ENCODE data around the gene FDX2.
"Not testable (repeated sequence)": the region's sequence is repeated elsewhere in the genome, so short reads cannot be mapped to it uniquely, and the experiment has no call there.

FDX2 gene

GRCh38 chr19:10315335-10316214, at the start of gene FDX2:
Gene FDX2, minus strand, starts transcription at chr19:10316015. Its CDS starts 19 bp downstream, at chr19:10315996.
- FAIRE-seq, result peak; percentile 93
- peak; percentile 89 for DNase-seq (ENCODE audit: insufficient read length, low spot score)

GRCh38 chr19:10365518-10365917, 49.7 kb upstream of the FDX2 start:
- DNase-seq (ENCODE audit: insufficient read length, low spot score) (no peak), FAIRE-seq (no peak)

- no peak for DNase-seq (ENCODE audit: insufficient read length, low spot score)
- no peak for FAIRE-seq
These were observed 48.8 kb upstream of the FDX2 start for GRCh38 chr19:10364644-10365043.

DNA sequence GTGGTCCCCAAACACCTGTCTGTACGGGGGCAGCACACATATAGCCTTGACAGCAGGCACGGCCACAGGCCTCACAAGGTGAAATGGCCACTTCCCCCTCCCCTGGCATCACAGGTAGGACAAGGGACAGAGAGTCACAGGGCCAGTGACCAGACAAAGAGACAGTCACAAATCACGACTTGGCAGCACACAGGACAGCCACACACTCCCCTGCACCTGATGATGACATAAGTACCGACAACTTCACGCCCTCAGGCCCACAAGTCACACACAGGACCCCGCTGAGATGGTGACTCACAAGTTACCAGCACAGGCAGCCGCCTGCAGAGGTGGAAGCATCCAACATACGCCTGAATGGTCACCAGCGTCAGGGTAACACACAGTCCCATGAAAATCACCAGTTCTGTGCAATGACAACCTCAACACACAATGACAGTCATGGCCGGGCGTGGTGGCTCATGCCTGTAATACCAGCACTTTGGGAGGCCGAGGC, 48.0 kb upstream of the FDX2 start:
- DNase-seq (ENCODE audit: insufficient read length, low spot score), result no peak
- peak; percentile 16 for FAIRE-seq

- no peak for DNase-seq (ENCODE audit: insufficient read length, low spot score)
- FAIRE-seq, result no peak
These were observed 46.4 kb upstream of the FDX2 start for GRCh38 chr19:10362259-10362658.

DNA sequence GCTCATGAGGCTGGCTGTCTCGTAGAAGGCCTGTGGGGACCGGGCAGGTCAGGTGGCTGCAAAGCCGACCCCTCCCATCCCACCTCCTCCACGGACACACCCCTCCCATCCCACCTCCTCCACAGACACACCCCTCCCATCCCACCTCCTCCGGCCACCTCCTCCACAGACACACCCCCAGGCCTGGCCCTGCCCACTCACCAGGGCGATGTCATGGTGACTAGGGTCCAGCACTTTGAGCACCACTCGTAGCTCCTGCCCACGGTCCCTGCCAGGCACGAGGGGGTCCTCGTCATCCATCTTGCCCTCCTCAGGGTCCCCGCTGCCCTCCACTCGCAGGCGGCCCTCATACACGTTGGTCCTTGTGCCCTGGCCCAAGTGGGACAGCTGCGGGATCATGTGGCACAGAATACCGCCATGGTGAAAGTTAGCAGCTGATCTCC, 45.8 kb upstream of the FDX2 start:
- FAIRE-seq, result no peak
- DNase-seq (ENCODE audit: insufficient read length, low spot score), result no peak

GRCh38 chr19:10356431-10356830, 40.6 kb upstream of the FDX2 start:
- DNase-seq (ENCODE audit: insufficient read length, low spot score), result no peak
- no peak for FAIRE-seq

- no peak for DNase-seq (ENCODE audit: insufficient read length, low spot score)
These were observed 38.1 kb upstream of the FDX2 start for GRCh38 chr19:10353793-10354391.

GRCh38 chr19:10352764-10353671, 37.2 kb upstream of the FDX2 start:
- FAIRE-seq (peak; percentile 54), DNase-seq (ENCODE audit: insufficient read length, low spot score) (no peak)

More at GRCh38 chr19:10353793-10354391, 38.1 kb upstream of the FDX2 start:
- no peak for FAIRE-seq

GRCh38 chr19:10346509-10346908, 30.7 kb upstream of the FDX2 start:
- FAIRE-seq, result no peak
- DNase-seq (ENCODE audit: insufficient read length, low spot score), result no peak

GRCh38 chr19:10344780-10345179, 29.0 kb upstream of the FDX2 start:
- FAIRE-seq (no peak), DNase-seq (ENCODE audit: insufficient read length, low spot score) (no peak)

GRCh38 chr19:10343495-10343894, 27.7 kb upstream of the FDX2 start:
- FAIRE-seq (no peak), DNase-seq (ENCODE audit: insufficient read length, low spot score) (no peak)

- no peak for DNase-seq (ENCODE audit: insufficient read length, low spot score)
- FAIRE-seq, result no peak
These were observed 24.2 kb upstream of the FDX2 start for GRCh38 chr19:10339977-10340376.

DNA sequence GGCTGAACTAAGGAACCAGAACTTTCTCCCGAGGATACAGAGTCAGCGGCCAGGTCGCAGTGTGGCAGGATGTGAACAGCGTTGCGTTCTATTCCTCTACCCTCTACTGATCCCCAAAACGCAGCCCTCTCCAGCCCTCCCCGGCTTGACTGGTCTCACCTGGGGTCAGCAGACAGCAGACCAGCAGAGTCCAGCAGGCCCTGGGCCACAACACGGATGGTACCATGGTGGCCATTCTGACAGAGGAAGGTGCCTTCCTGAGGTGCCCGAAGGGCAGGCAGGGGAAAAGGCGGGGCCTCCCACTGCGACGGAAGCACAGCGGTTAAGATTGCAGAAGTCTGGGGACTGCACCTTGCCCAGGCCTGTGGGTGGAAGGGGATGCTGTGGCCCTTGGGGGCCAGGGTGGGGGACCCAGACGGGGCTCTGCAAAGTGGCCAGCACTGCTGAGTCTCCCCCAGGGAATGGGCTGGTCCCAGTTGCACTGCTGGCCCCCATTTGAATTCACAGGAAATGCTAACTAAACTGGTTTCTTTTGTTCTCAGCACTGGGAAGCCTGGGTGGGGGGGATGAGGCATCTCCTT, 23.7 kb upstream of the FDX2 start, which contains the start of gene ICAM3:
TSS of gene ICAM3 (minus strand) at position 245 of the 581 bp plus-strand sequence. CDS start at position 235, 10 bp downstream.
- DNase-seq (ENCODE audit: insufficient read length, low spot score) (no peak), FAIRE-seq (no peak)

GRCh38 chr19:10338940-10339339, 23.1 kb upstream of the FDX2 start:
- FAIRE-seq (no peak), DNase-seq (ENCODE audit: insufficient read length, low spot score) (no peak)

DNA sequence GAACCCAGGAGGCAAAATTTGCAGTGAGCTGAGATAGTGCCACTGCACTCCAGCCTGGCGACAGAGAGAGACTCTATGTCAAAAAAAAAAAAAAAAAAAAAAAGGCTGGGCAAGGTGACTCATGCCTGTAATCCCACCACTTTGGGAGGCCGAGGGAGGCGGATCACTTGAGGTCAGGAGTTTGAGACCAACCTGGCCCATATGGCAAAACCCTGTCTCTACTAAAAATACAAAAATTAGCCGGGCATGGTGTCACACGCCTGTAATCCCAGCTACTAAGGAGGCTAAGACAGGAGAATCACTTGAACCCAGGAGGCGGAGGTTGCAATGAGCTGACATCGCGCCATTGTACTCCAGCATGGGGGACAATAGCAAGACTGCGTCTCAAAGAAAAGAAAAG, 20.9 kb upstream of the FDX2 start:
- FAIRE-seq; DNase-seq (ENCODE audit: insufficient read length, low spot score): not testable (repeated sequence)

DNA sequence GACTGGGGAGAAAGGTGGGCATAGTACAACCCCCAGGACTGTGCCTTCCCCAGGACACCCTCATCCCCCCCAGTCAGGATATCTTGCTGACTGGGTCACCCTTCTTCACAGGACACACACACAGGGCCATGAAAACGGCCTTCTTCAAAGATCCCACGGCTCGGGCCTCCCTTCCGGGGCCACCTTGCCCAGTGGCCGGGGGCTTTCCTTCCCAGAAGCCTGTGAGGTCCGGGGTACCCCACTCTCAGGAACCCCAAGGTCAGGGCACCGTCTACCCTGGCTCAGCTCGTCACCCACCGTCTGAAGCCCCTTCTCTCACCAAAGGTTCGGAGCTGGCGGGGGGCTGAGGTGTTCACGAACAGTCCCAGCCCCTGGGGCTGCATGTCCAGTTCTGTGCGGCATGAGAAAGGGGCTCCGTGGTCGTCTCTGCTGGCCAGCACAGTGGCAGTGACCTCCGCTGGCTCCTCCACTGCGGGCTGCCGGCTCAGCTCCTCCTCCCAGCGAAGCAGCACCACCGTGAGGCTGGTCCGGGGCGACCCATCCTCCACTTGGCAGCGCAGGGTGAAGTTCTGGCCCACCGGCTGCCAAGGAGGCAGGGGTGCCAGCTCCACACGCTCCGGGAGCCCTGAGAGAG, 19.7 kb upstream of the FDX2 start:
- DNase-seq (ENCODE audit: insufficient read length, low spot score) (no peak), FAIRE-seq (no peak)

DNA sequence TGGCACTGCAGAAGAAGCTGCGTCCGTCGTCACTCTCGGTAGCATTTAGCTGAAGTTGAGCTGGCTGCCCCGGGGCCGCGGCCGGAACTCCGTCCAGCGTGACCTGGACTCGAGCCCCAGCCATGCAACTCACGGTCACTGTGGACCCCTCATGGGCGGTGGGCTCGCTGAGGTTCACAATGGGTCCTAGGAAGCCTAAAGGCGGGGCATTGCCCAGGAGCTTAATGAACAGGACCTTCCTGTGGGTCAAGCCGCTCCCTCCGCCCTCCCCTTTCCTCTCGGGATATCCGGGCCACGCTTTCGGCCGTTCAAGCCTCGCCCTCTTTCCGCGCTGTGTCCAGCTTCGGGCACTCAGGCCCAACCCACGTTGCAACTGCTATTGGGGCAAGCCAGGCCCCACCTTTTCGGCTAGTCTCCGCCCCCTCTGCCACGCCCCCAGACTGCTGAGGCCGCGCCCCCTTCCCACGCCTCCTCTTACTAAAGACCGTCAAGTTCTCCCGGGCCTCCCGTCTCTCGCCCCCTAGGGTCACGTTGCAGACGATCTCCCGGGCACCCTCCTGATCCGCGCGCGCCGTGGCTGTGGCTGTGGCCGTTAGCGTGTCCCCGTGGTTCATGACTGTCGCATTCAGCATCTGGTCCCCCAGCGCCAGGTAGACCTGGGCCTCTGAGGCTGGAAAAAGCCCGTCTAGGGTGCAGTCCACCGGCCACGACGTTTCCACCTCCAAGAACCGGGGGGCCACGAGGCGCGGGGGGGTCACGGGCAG, 19.0 kb upstream of the FDX2 start:
- peak; percentile 95 for FAIRE-seq

More for the DNA sequence above, 19.0 kb upstream of the FDX2 start:
- peak; percentile 92 for DNase-seq (ENCODE audit: insufficient read length, low spot score)
